H9 (cell line): ENCODE results near the gene GOLGA8S. TPM values are rescaled to one million over a fixed set of nuclear protein-coding genes. Genes with fewer than 3 reads are reported as not detected.
"Not testable (repeated sequence)": the region's sequence is repeated elsewhere in the genome, so short reads cannot be mapped to it uniquely, and the experiment has no call there.

ENCODE experiments used
- DNase-seq: peaks from one replicate; pipeline ENCODE4 v3.0.0-alpha.2; 2017
- H2AFZ ChIP-seq: one replicate; pipeline ENCODE4 v1.6.1; 2013; ENCODE audit warnings: mild to moderate bottlenecking, low read length, control low read depth, moderate library complexity
- H2AK5ac ChIP-seq: 2 replicates; pipeline ENCODE4 v1.6.1; 2013; ENCODE audit warnings: low read length, control low read depth, mixed read lengths; ENCODE audit not compliant: insufficient read length
- H2BK120ac ChIP-seq: one replicate; pipeline ENCODE4 v1.6.1; 2013; ENCODE audit warnings: low read depth, mild to moderate bottlenecking, low read length, control low read depth, inconsistent platforms; ENCODE audit not compliant: poor library complexity, severe bottlenecking
- H2BK12ac ChIP-seq: 2 replicates; pipeline ENCODE4 v1.6.1; 2013; ENCODE audit warnings: low read length, control low read depth, mixed read lengths, low read depth; ENCODE audit not compliant: insufficient read length
- H2BK15ac ChIP-seq: 2 replicates; pipeline ENCODE4 v1.6.1; 2013; ENCODE audit warnings: low read depth, low read length, control low read depth
- H2BK20ac ChIP-seq: one replicate; pipeline ENCODE4 v1.6.1; 2013; ENCODE audit warnings: low read depth, mild to moderate bottlenecking, low read length, control low read depth, inconsistent platforms; ENCODE audit not compliant: poor library complexity, severe bottlenecking
- H2BK5ac ChIP-seq: 2 replicates; pipeline ENCODE4 v1.6.1; 2013; ENCODE audit warnings: low read length, control low read depth, mixed read lengths; ENCODE audit not compliant: insufficient read length
- H3K14ac ChIP-seq: 2 replicates; pipeline ENCODE4 v1.6.1; 2013; ENCODE audit warnings: low read length, control low read depth; ENCODE audit not compliant: insufficient read depth
- H3K18ac ChIP-seq: 2 replicates; pipeline ENCODE4 v1.6.1; 2013; ENCODE audit warnings: low read depth, mild to moderate bottlenecking, mixed read lengths, low read length, control low read depth; ENCODE audit not compliant: insufficient read length
- H3K23ac ChIP-seq: 2 replicates; pipeline ENCODE4 v1.6.1; 2013; ENCODE audit warnings: low read length, control low read depth, mixed read lengths, low read depth; ENCODE audit not compliant: insufficient read length
- H3K23me2 ChIP-seq: 2 replicates; pipeline ENCODE4 v1.6.1; 2013; ENCODE audit warnings: low read depth, mild to moderate bottlenecking, mixed read lengths, low read length, control low read depth; ENCODE audit not compliant: insufficient read length, poor library complexity, severe bottlenecking
- H3K27ac ChIP-seq: 2 replicates; pipeline ENCODE4 v1.5.1; 2013; ENCODE audit warnings: low read length, control low read depth, mixed read lengths, low read depth; ENCODE audit not compliant: insufficient read length
- H3K27me3 ChIP-seq: 2 replicates; pipeline ENCODE4 v1.6.1; 2013; ENCODE audit warnings: low read length, control low read depth, inconsistent platforms; ENCODE audit not compliant: insufficient read depth
- H3K4ac ChIP-seq: 2 replicates; pipeline ENCODE4 v1.6.1; 2013; ENCODE audit warnings: low read depth, mild to moderate bottlenecking, control low read depth, inconsistent platforms, low read length, moderate library complexity
- H3K4me1 ChIP-seq: 2 replicates; pipeline ENCODE4 v1.6.1; 2013; ENCODE audit warnings: low read length, control low read depth, inconsistent platforms; ENCODE audit not compliant: insufficient read depth
- H3K4me2 ChIP-seq: 2 replicates; pipeline ENCODE4 v1.6.1; 2013; ENCODE audit warnings: low read length, control low read depth, mixed read lengths; ENCODE audit not compliant: insufficient read length, insufficient read depth
- H3K56ac ChIP-seq: 2 replicates; pipeline ENCODE4 v1.6.1; 2013; ENCODE audit warnings: low read depth, mild to moderate bottlenecking, mixed read lengths, low read length, control low read depth; ENCODE audit not compliant: insufficient read length
- H3K79me1 ChIP-seq: 2 replicates; pipeline ENCODE4 v1.6.1; 2013; ENCODE audit warnings: low read depth, mild to moderate bottlenecking, moderate library complexity, low read length, control low read depth, inconsistent platforms; ENCODE audit not compliant: insufficient read depth, poor library complexity, severe bottlenecking
- H3K79me2 ChIP-seq: 2 replicates; pipeline ENCODE4 v1.6.1; 2013; ENCODE audit warnings: low read length, control low read depth, inconsistent platforms; ENCODE audit not compliant: insufficient read depth
- H3K9ac ChIP-seq: 2 replicates; pipeline ENCODE4 v1.6.1; 2013; ENCODE audit warnings: low read length, control low read depth, mixed read lengths; ENCODE audit not compliant: insufficient read length; ENCODE audit errors: extremely low read depth
- H3K9me3 ChIP-seq: one replicate; pipeline ENCODE4 v1.6.1; 2013; ENCODE audit warnings: low read depth, low read length, inconsistent platforms; ENCODE audit not compliant: control insufficient read depth
- H3T11ph ChIP-seq: one replicate; pipeline ENCODE4 v1.6.1; 2013; ENCODE audit warnings: mild to moderate bottlenecking, low read length, control low read depth, inconsistent platforms
- H4K20me1 ChIP-seq: one replicate; pipeline ENCODE4 v1.6.1; 2013; ENCODE audit not compliant: control insufficient read depth, insufficient read length, insufficient read depth
- H4K5ac ChIP-seq: 2 replicates; pipeline ENCODE4 v1.6.1; 2013; ENCODE audit warnings: low read depth, mild to moderate bottlenecking, mixed read lengths, low read length, control low read depth; ENCODE audit not compliant: insufficient read length
- H4K8ac ChIP-seq: replicated peaks from 2 replicates; pipeline ENCODE4 v1.6.1; 2013; ENCODE audit warnings: low read length, control low read depth, mixed read lengths, low read depth; ENCODE audit not compliant: insufficient read length
- H4K91ac ChIP-seq: 2 replicates; pipeline ENCODE4 v1.6.1; 2013; ENCODE audit warnings: low read depth, mild to moderate bottlenecking, moderate library complexity, mixed read lengths, low read length, control low read depth; ENCODE audit not compliant: insufficient read length
- H3K27ac Mint-ChIP-seq, 3 experiments: 2 replicates in 2 of 3; 3 replicates in 1 of 3; pipeline ENCODE4 v1.8.0; 2020 to 2021; ENCODE audit warnings: mixed read lengths in 3 of 3, mild to moderate bottlenecking in 1 of 3, moderate library complexity in 1 of 3
- H3K27me3 Mint-ChIP-seq: 2 replicates; pipeline ENCODE4 v1.8.0; 2021; ENCODE audit warnings: low read depth, mild to moderate bottlenecking, moderate library complexity, mixed read lengths
- H3K36me3 Mint-ChIP-seq, 3 experiments: 2 replicates in 2 of 3; 3 replicates in 1 of 3; pipeline ENCODE4 v1.8.0; 2020 to 2021; ENCODE audit warnings: low read depth in 3 of 3, mixed read lengths in 3 of 3; ENCODE audit not compliant: insufficient read depth in 1 of 3
- H3K4me1 Mint-ChIP-seq, 2 experiments: 2 replicates each; pipeline ENCODE4 v1.8.0; 2020; ENCODE audit warnings: mixed read lengths in 2 of 2
- H3K4me3 Mint-ChIP-seq, 2 experiments: 2 replicates in 1 of 2; 3 replicates in 1 of 2; pipeline ENCODE4 v1.8.0; 2020 to 2021; ENCODE audit warnings: mild to moderate bottlenecking in 2 of 2, mixed read lengths in 2 of 2, moderate library complexity in 1 of 2
- H3K9me3 Mint-ChIP-seq, 2 experiments: 2 replicates in 1 of 2; 3 replicates in 1 of 2; pipeline ENCODE4 v1.8.0; 2020; ENCODE audit warnings: mild to moderate bottlenecking in 2 of 2, mixed read lengths in 2 of 2, moderate library complexity in 1 of 2
- WGBS: extraction: QIAGEN DNeasy Blood & Tissue Kit; methylation state at CpG from one replicate; pipeline ENCODE4 v1.1.7; 2013; ENCODE audit warnings: missing lambda C conversion rate, low lambda C conversion rate, mixed read lengths; ENCODE audit not compliant: insufficient read length; ENCODE audit errors: extremely low coverage; 5-methylcytosine and 5-hydroxymethylcytosine counted together
- total RNA-seq: library from RNA; stranded (reverse); gene quantifications from 2 replicates; pipeline ENCODE4 v1.2.1, GENCODE V29; 2021
- TF ChIP-seq, protein P1 (sequence below): fragments of 200-600 bp; sonication (generic); conservative IDR thresholded peaks from 3 replicates; pipeline ENCODE4 v1.8.0; 2021; ENCODE audit warnings: antibody characterized with exemption, mild to moderate bottlenecking

Gene GOLGA8S
- total RNA-seq, 1 experiment from 2014 or later: 0.07 TPM

DNA sequence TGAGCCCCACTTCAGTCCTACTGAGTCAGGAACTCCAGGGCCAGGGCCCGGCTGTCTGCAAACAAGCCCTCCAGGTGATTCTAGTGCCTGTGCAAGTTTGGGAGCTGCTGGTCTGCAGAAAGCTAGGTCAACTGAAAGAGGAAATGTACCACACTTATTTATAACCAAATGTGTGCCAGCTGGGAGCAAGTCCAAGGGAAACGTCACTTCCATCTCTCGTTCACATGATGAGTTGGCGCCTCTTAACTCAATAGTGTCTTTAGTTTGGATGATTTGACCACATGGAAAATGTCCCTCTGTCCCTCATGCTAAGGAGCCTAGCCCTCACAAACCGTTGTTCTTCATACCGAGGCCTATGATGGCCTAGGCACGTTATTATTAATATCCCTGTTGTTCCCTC, 43.2 kb downstream of the GOLGA8S start:
- Histone ChIP-seq H3K4me1 (no peaks in the 10 kb centered on the region), H3K23me2 (no peaks in the 10 kb centered on the region), H3K56ac (no peak overlapping the region), H2BK5ac (no peak overlapping the region), H2BK20ac (no peak overlapping the region), H2BK12ac (no peak overlapping the region), H3K4me2 (no peak overlapping the region), H3K9me3 (peaks cover 8% of the 10 kb centered on the region), H4K8ac (no peak overlapping the region), H3K79me2 (no peaks in the 10 kb centered on the region), H3K79me1 (no peaks in the 10 kb centered on the region), H2BK120ac (no peak overlapping the region), H2AK5ac (no peak overlapping the region), H3K4ac (no peak overlapping the region), H4K20me1 (no peaks in the 10 kb centered on the region), H3K23ac (no peak overlapping the region), H3K27ac (no peak overlapping the region), H2BK15ac (no peak overlapping the region), H3K14ac (no peak overlapping the region), H4K91ac (no peak overlapping the region), H3T11ph (no peak overlapping the region), H2AFZ (no peak overlapping the region), H4K5ac (no peak overlapping the region), H3K27me3 (no peaks in the 10 kb centered on the region), H3K18ac (no peak overlapping the region), H3K9ac (no peak overlapping the region)
- TF ChIP-seq, protein P1, sequence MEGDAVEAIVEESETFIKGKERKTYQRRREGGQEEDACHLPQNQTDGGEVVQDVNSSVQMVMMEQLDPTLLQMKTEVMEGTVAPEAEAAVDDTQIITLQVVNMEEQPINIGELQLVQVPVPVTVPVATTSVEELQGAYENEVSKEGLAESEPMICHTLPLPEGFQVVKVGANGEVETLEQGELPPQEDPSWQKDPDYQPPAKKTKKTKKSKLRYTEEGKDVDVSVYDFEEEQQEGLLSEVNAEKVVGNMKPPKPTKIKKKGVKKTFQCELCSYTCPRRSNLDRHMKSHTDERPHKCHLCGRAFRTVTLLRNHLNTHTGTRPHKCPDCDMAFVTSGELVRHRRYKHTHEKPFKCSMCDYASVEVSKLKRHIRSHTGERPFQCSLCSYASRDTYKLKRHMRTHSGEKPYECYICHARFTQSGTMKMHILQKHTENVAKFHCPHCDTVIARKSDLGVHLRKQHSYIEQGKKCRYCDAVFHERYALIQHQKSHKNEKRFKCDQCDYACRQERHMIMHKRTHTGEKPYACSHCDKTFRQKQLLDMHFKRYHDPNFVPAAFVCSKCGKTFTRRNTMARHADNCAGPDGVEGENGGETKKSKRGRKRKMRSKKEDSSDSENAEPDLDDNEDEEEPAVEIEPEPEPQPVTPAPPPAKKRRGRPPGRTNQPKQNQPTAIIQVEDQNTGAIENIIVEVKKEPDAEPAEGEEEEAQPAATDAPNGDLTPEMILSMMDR: no peak
- Mint-ChIP-seq H3K4me1 (peaks cover 8 to 13% of the 10 kb centered on the region in 2 experiments; a peak in 1 of 4 replicates), H3K9me3 (peaks cover 67 to 71% of the 10 kb centered on the region in 2 experiments), H3K36me3 (peaks cover 0 to 1% (median 0%) of the 10 kb centered on the region in 3 experiments; a peak in 4 of 7 replicates), H3K27me3 (peaks cover 2% of the 10 kb centered on the region), H3K27ac (no peak overlapping the region), H3K4me3 (no peak overlapping the region)
- no CpG with 5 or more reads among the region's 7 CpGs for WGBS
- no peak for DNase-seq

DNA sequence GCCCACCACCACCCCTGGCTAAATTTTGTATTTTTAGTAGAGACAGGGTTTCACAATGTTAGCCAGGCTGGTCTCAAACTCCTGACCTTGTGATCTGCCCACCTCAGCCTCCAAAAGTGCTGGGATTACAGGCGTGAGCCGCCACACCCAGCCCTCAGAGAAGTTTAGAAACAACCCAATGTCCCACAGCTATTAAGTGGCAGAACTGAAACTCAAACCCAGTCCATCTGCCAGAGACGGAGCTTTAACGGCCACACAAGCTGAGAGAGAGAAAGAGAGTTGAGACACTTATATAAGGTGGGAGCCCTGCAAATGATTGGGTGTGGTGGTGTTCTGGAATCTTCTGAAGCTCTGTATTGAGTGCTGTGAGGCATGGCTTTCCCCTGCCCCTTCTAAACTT, 43.8 kb downstream of the GOLGA8S start:
- H3K27me3 ChIP-seq, H3K9me3 ChIP-seq, H3K18ac ChIP-seq, H3K14ac ChIP-seq, H3K4ac ChIP-seq, H2BK20ac ChIP-seq, H3T11ph ChIP-seq, H4K20me1 ChIP-seq, H3K4me3 Mint-ChIP-seq, H3K4me1 ChIP-seq, H3K79me2 ChIP-seq, H3K56ac ChIP-seq, H2AK5ac ChIP-seq, H3K27ac ChIP-seq, H2BK5ac ChIP-seq, H3K23me2 ChIP-seq, H4K91ac ChIP-seq, H2AFZ ChIP-seq, H3K27me3 Mint-ChIP-seq, H4K5ac ChIP-seq, H4K8ac ChIP-seq, H2BK15ac ChIP-seq, DNase-seq, H2BK12ac ChIP-seq, H2BK120ac ChIP-seq, H3K79me1 ChIP-seq, H3K36me3 Mint-ChIP-seq, H3K4me2 ChIP-seq, H3K9ac ChIP-seq, H3K23ac ChIP-seq, H3K27ac Mint-ChIP-seq: not testable (repeated sequence)
- Mint-ChIP-seq H3K9me3 (peaks cover 72 to 77% of the 10 kb centered on the region in 2 experiments), H3K4me1 (peaks cover 8 to 13% of the 10 kb centered on the region in 2 experiments; a peak in 1 of 4 replicates)
- no CpG with 5 or more reads among the region's 4 CpGs for WGBS
